Measurements from ENCODE around the gene NEURL1B. TPM values are rescaled to one million over a fixed set of nuclear protein-coding genes. Genes with fewer than 3 reads are reported as not detected.
"Not testable (repeated sequence)": the region's sequence is repeated elsewhere in the genome, so short reads cannot be mapped to it uniquely, and the experiment has no call there.

NEURL1B gene
- total RNA-seq, 6 experiments from 2014 or later = 2.0 to 8.6 (median 7.1) TPM

- Mint-ChIP-seq H3K4me1 (ENCODE audit: low read depth) (peaks cover 7% of the 10 kb centered on the region), H3K36me3 (ENCODE audit: low read depth) (no peaks in the 10 kb centered on the region), H3K27me3 (ENCODE audit: insufficient read depth) (peaks cover 21% of the 10 kb centered on the region), H3K27ac (no peak overlapping the region), H3K4me3 (no peak overlapping the region), H3K9me3 (no peaks in the 10 kb centered on the region)
- no peak for DNase-seq
- no peak for TF ChIP-seq CTCF (IDR thresholded peaks at IDR 0.05)
Measured at GRCh38 chr5:172598251-172599203, 42.5 kb upstream of the NEURL1B start.

DNA sequence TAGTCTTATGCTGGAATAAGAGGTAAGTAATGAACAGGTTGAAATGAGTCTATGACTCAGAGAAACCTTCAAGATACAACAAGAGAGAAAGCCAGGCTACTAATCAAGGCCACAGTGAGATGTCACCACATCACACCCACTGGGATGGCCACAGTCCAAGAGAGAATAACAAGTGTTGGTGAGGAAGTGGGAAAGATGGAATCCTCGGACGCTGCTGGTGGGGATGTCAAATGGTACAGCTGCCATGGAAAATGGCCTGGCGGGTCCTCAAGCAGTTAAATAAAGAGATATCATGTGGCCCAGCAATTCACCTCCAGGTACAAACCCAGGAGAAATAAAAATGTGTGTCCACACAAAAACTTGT is 41.9 kb upstream of the NEURL1B start:
- Mint-ChIP-seq H3K27ac (no peak overlapping the region), H3K4me3 (no peak overlapping the region), H3K36me3 (ENCODE audit: low read depth) (no peaks in the 10 kb centered on the region), H3K9me3 (no peaks in the 10 kb centered on the region; the same call in 1 of the 2 replicates), H3K4me1 (ENCODE audit: low read depth) (peaks cover 7% of the 10 kb centered on the region), H3K27me3 (ENCODE audit: insufficient read depth) (peaks cover 19% of the 10 kb centered on the region)
- no peak for DNase-seq
- no peak for TF ChIP-seq CTCF (IDR thresholded peaks at IDR 0.05)

DNA sequence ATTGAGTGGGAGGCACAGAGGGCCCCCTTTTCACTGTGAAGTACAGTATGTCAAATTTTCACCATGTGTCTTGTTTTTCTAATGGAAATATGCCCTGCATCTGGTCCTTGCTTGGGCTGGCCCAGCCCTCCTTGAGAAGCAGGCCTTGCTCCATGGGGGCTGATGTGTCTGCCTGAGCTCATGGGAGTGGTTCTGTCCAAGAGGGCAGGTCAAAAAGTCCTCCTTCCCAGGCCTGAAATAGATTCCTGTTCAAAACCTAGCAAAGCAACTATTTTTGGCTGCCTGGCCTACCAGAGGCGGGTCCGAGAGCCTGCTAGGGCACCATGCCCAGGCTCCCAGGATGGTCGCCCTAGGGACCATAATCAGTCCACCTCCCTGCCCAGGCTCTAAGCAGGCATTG is 40.5 kb upstream of the NEURL1B start:
- no peak for DNase-seq
- H3K9me3 Mint-ChIP-seq = no peaks in the 10 kb centered on the region; the same call in none of the 2 replicates
- peaks cover 15% of the 10 kb centered on the region for H3K27me3 Mint-ChIP-seq (ENCODE audit: insufficient read depth)
- TF ChIP-seq CTCF (IDR thresholded peaks at IDR 0.05) = no peak
- H3K4me3 Mint-ChIP-seq = no peak overlapping the region
- H3K36me3 Mint-ChIP-seq (ENCODE audit: low read depth) = no peaks in the 10 kb centered on the region
- H3K27ac Mint-ChIP-seq = no peak overlapping the region
- H3K4me1 Mint-ChIP-seq (ENCODE audit: low read depth) = peaks cover 7% of the 10 kb centered on the region

DNA sequence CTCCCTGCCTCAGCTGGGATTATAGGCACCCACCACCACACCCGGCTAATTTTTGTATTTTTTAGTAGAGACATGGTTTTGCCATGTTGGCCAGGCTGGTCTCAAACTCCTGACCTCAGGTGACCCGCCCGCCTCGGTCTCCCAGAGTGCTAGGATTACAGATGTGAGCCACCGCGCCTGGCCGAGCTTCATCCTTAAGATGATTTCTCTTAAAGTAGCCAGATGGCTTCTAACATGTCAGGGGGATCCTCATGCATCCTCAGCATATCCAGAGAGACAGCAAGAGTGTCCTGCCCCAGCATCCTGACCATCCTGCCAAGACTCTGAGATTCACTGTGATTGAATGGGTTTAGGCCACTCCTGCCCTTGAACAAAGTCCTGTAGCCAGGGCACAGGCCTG is 39.5 kb upstream of the NEURL1B start:
- not testable (repeated sequence) for H3K27ac Mint-ChIP-seq; H3K9me3 Mint-ChIP-seq; H3K36me3 Mint-ChIP-seq (ENCODE audit: low read depth); DNase-seq; H3K4me3 Mint-ChIP-seq; H3K4me1 Mint-ChIP-seq (ENCODE audit: low read depth)
- peaks cover 23% of the 10 kb centered on the region for H3K27me3 Mint-ChIP-seq (ENCODE audit: insufficient read depth)

DNA sequence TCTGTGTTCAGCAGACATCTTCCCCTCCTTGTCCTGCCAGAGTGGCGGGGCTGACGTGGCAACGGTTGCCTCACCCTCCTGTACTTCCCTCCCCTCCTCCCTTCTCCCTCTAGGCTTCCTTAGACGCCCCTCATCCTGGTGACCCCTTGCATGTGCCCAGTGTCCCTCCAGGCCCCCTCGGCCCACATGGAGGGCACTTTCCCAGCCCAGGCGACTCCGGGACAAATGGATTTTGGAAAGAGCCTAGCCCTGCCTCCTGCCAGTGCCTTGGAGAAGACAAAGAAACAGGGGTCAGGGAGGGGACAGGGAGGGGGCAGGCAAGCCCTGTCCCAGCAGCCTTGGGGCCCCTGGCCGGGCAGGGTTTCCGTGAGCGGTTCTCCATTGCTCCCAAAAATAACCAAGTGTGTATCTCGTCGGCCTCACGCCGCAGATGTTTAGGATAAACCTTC is 38.3 kb upstream of the NEURL1B start:
- TF ChIP-seq CTCF (IDR thresholded peaks at IDR 0.05) = no peak
- no peak for DNase-seq
- no peak overlapping the region for H3K27ac Mint-ChIP-seq
- peaks cover 31% of the 10 kb centered on the region for H3K27me3 Mint-ChIP-seq (ENCODE audit: insufficient read depth)
- no peaks in the 10 kb centered on the region for H3K36me3 Mint-ChIP-seq (ENCODE audit: low read depth)
- peaks cover 7% of the 10 kb centered on the region for H3K4me1 Mint-ChIP-seq (ENCODE audit: low read depth)
- H3K9me3 Mint-ChIP-seq = peaks cover 5% of the 10 kb centered on the region
- peak overlapping the region; percentile 65 for H3K4me3 Mint-ChIP-seq

DNA sequence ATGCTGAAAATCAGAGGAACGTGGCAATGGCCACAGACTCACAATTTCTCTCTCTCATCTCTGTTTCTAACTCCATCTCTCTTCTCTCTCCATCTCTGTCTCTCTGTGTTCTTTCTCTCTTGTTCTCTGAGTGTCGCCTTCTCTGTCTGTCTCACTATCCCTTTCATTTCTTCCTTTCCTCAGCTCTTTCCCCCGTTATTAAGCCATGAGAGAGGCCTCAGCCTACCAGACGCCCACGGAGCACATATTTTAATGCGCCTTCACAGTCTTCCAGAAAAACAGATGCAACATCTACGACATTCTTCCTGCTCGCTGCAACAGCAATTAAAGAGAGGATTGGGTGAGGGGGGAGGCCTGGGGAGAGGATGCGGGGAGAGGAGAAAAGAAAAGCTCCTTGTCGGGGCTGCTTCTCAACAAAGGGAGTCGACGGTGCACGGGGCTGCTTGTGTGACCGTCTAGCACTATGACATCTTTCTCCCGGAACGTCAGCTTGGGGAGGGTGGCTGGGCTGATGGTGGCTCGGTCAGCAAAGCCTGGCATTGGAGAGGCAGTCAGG is 37.7 kb upstream of the NEURL1B start:
- no peak for TF ChIP-seq CTCF (IDR thresholded peaks at IDR 0.05)
- DNase-seq = no peak
- H3K9me3 Mint-ChIP-seq = peaks cover 5% of the 10 kb centered on the region
- peaks cover 34% of the 10 kb centered on the region for H3K27me3 Mint-ChIP-seq (ENCODE audit: insufficient read depth)
- peak overlapping the region; percentile 65 for H3K4me3 Mint-ChIP-seq
- H3K27ac Mint-ChIP-seq = peak overlapping the region; percentile 34
- H3K36me3 Mint-ChIP-seq (ENCODE audit: low read depth) = no peaks in the 10 kb centered on the region
- peaks cover 7% of the 10 kb centered on the region for H3K4me1 Mint-ChIP-seq (ENCODE audit: low read depth)
